Immature natural killer cell (primary cell): ENCODE data around the gene DOCK4. TPM values are rescaled to one million over a fixed set of nuclear protein-coding genes. Genes with fewer than 3 reads are reported as not detected.

Experiments used
- DNase-seq, 3 donors: peaks; one replicate each; pipeline ENCODE4 v3.0.0; 2022; ENCODE audit warnings: mixed read lengths in 1 of 3
- H3K27ac Mint-ChIP-seq, 6 donors: one replicate each; pipeline ENCODE4 v1.8.0; 2020; ENCODE audit warnings: mixed read lengths in 6 of 6, mild to moderate bottlenecking in 5 of 6, inconsistent platforms in 4 of 6, moderate library complexity in 3 of 6
- H3K27me3 Mint-ChIP-seq, 3 donors: one replicate each; pipeline ENCODE4 v1.8.0; 2020 to 2021; ENCODE audit warnings: low read depth in 3 of 3, mild to moderate bottlenecking in 3 of 3, mixed read lengths in 3 of 3, moderate library complexity in 3 of 3, inconsistent platforms in 1 of 3
- H3K36me3 Mint-ChIP-seq, 3 donors: one replicate each; pipeline ENCODE4 v1.8.0; 2020; ENCODE audit warnings: mixed read lengths in 3 of 3, inconsistent platforms in 2 of 3, mild to moderate bottlenecking in 2 of 3
- H3K4me1 Mint-ChIP-seq, 2 donors: one replicate each; pipeline ENCODE4 v1.8.0; 2020; ENCODE audit warnings: inconsistent platforms in 2 of 2, mild to moderate bottlenecking in 2 of 2, mixed read lengths in 2 of 2, moderate library complexity in 1 of 2
- H3K4me3 Mint-ChIP-seq, 5 donors: one replicate each; pipeline ENCODE4 v1.8.0; 2020; ENCODE audit warnings: mild to moderate bottlenecking in 5 of 5, mixed read lengths in 5 of 5, inconsistent platforms in 3 of 5, moderate library complexity in 3 of 5
- H3K9me3 Mint-ChIP-seq, 6 donors: one replicate each; pipeline ENCODE4 v1.8.0; 2020; ENCODE audit warnings: mild to moderate bottlenecking in 6 of 6, mixed read lengths in 6 of 6, inconsistent platforms in 4 of 6, moderate library complexity in 3 of 6
- polyA plus RNA-seq, 3 donors: library from polyadenylated mRNA; unstranded; fragments of 300-500 nt; fragmentation: Illumina TruSeq; gene quantifications; one replicate each; pipeline ENCODE4 v1.2.3, GENCODE V29; 2021

The DOCK4 gene
- polyA plus RNA-seq, 3 donors from 2014 or later, result 0.18 TPM; not detected in 2

DNA sequence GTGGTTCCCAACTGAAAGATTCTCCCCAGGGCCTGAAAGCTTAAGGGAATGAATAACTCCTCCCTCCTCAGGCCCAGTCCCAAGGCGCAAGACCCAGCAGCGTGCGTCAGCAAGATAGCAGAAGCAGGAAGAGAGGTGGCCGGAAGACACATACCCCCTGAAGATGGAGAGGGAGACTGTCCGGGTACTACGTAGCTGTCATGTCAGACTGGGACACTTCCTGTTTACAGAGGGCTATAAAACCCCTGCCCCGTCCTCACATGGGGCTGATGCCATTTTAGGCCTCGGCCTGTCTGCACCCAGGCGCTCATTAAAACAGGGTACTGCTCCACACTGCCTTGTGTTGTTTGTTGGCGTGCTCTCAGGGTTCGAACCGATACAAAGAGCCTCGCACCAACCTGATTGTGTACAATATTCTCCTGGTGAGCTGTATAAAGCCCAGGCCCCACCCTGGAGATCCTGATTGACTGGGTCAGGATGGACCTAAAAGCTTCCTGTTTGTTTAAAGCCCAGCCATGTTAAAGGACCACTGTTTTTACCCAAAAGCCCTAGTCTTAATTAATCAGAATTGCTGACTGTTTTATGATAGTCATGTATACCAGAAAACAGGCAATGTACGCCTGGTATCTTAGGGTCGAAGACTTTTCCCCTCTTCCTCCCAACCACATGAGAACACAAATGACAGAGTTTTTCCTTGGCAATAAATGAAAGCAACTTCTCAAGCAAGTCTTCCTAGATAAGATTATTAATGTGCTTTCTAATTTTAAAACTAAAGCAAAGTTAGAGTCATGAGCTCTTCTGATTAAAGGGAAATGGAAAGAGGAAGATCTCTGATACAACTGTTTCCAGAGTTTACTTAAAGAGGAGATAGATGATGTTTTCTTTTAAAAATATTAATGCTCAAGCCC is 251.5 kb downstream of the DOCK4 start:
- no peaks in the 10 kb centered on the region for H3K27me3 Mint-ChIP-seq
- no peaks in the 10 kb centered on the region for H3K4me1 Mint-ChIP-seq
- no peaks in the 10 kb centered on the region for H3K36me3 Mint-ChIP-seq
- H3K4me3 Mint-ChIP-seq, result no peak overlapping the region
- no peak for DNase-seq
- H3K9me3 Mint-ChIP-seq, result peaks cover 0 to 4% (median 0%) of the 10 kb centered on the region in 6 donors
- H3K27ac Mint-ChIP-seq, result no peak overlapping the region

DNA sequence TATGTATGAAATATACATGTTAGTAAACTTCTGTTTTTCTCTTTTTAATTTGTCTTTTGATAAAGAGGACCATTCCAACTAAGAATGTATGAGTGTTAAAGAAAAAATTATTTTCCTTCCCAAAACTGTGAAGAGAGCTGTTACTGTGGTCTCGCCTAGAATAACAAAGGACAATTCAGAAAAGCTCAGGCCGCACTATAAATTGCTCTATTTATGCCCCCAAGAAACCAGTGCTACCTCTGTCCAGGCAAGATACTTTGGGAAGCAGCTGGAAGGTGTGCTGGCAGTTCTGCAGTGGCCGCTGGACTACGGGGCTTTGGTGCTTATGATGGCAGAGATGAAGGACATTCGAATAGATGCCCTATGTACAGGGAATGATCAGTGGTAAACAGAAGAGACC is 252.1 kb downstream of the DOCK4 start:
- Mint-ChIP-seq H3K9me3 (peaks cover 0 to 4% (median 0%) of the 10 kb centered on the region in 6 donors), H3K4me3 (no peak overlapping the region), H3K27me3 (no peaks in the 10 kb centered on the region), H3K36me3 (no peaks in the 10 kb centered on the region), H3K27ac (no peak overlapping the region), H3K4me1 (no peaks in the 10 kb centered on the region)
- no peak for DNase-seq

DNA sequence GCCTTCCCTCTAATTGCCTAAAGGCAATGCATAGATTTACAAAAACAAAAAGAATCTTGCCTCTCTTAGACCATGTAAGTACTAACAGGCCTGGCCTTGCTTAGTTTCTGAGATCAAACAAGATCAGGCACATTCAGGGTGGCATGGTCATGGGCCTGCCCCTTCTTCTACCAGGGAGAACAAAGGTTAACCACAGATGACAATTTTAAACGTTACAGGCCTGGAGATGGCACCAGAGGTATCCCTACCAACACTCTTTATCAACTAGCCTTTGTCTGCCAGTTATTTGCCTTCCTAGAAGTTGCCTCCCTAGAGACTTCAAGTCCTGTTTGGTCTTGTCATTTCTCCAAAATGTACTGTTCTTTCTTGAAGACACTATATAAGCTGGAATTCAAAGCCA is 252.6 kb downstream of the DOCK4 start:
- H3K27me3 Mint-ChIP-seq, result no peaks in the 10 kb centered on the region
- no peak overlapping the region for H3K4me3 Mint-ChIP-seq
- no peak overlapping the region for H3K27ac Mint-ChIP-seq
- H3K9me3 Mint-ChIP-seq, result peaks cover 0 to 4% (median 0%) of the 10 kb centered on the region in 6 donors
- no peaks in the 10 kb centered on the region for H3K4me1 Mint-ChIP-seq
- H3K36me3 Mint-ChIP-seq, result no peaks in the 10 kb centered on the region
- no peak for DNase-seq

DNA sequence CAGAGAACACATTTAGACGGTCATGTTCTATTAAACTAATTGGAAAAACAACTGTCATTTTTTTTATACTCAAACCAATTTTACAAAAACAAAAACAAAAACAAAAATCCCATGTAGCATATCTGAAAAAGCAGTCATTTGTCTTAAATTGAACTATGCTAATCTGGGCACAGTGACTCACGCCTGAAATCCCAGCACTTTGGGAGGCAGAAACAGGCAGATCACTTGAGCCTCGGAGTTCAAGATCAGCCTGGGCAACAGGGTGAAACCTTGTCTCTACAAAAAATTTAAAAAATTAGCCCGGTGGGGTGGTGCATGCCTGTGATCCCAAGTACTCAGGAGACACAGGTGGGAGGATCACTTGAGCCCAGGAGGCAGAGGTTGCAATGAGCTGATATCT is 253.4 kb downstream of the DOCK4 start:
- H3K4me3 Mint-ChIP-seq, result no peak overlapping the region
- H3K27me3 Mint-ChIP-seq, result no peaks in the 10 kb centered on the region
- H3K36me3 Mint-ChIP-seq, result no peaks in the 10 kb centered on the region
- no peaks in the 10 kb centered on the region for H3K4me1 Mint-ChIP-seq
- H3K27ac Mint-ChIP-seq, result no peak overlapping the region
- H3K9me3 Mint-ChIP-seq, result peaks cover 0 to 4% (median 0%) of the 10 kb centered on the region in 6 donors
- DNase-seq, result no peak

DNA sequence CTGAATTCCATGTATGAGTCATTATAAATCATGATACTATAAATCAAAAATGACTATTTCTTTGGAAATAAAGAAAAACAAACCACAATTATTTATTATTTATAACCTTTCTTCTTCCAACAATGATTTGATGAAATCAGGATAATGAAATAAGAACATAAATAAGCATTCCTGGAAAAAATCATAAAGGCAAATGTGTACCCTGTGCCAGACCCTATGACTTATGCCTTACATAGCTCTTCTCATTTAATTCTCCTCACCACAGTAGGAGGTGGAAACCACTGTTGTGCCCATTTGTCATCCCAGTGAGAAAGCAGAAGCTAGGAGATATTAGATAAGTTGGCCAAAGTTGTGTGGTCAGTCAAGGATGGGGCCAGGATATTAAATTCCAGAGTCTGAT is 255.1 kb downstream of the DOCK4 start:
- Mint-ChIP-seq H3K9me3 (peaks cover 0 to 8% (median under 1%) of the 10 kb centered on the region in 6 donors), H3K36me3 (no peaks in the 10 kb centered on the region), H3K27me3 (peaks cover 0 to 3% (median 0%) of the 10 kb centered on the region in 3 donors), H3K4me1 (no peaks in the 10 kb centered on the region), H3K27ac (no peak overlapping the region), H3K4me3 (no peak overlapping the region)
- DNase-seq, result no peak

DNA sequence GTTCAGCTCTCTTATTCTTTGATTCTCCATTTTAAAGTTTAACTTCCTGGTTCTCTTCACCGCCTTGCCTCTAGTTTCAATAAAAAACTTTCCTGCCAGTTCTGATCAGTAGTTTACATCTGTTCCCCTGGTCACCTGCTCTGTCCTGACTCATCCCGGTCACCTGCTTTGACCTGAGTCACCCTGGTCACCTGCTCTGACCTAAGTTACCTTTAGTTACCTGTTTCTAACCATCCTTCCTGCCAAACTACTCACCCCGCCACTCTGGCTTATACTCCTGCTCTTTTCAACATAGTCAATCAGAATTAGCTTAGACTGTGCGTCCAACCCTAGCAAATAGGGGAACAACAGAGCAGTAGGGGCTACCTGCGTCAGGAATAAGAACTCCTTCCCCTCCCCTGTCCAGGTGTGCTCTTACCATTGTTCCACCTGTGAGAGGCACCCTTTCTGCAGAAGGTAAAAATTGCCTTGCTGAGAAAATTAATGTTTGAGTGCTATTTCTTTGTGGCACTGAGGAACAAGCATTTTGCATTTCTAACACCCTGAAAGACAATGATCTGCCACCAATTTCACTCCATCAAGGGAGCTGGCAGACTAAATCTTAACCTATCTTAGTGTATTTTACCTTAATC is 263.6 kb downstream of the DOCK4 start:
- peaks cover 4 to 45% (median 22%) of the 10 kb centered on the region in 6 donors for H3K9me3 Mint-ChIP-seq
- H3K4me1 Mint-ChIP-seq, result no peaks in the 10 kb centered on the region
- H3K36me3 Mint-ChIP-seq, result peaks cover 0 to 4% (median 0%) of the 10 kb centered on the region in 3 donors
- H3K27me3 Mint-ChIP-seq, result peaks cover 0 to 3% (median 0%) of the 10 kb centered on the region in 3 donors
- H3K27ac Mint-ChIP-seq, result no peak overlapping the region
- DNase-seq, result no peak
- no peak overlapping the region for H3K4me3 Mint-ChIP-seq

DNA sequence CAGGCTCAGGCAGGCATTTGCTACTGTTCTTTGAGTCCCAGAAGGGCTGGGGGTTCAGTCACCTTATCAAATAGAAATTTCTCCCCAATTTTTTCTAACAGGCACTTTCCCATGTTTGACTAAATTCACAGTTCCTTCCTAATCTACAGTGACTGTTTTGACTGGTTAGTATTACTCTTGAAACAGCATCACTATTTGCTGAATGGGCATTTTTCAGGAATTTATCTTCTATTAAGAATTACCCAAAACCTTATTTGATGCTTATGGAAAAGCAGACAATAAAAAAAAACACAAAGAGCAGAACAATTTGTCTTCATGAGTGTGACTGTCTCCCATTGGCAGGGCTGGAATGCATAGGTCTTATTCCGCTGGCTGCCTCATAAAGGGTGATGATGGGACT is 269.0 kb downstream of the DOCK4 start:
- no peak for DNase-seq
- no peak overlapping the region for H3K4me3 Mint-ChIP-seq
- no peaks in the 10 kb centered on the region for H3K27me3 Mint-ChIP-seq
- no peaks in the 10 kb centered on the region for H3K36me3 Mint-ChIP-seq
- H3K9me3 Mint-ChIP-seq, result peaks cover 1 to 18% (median 10%) of the 10 kb centered on the region in 6 donors
- no peaks in the 10 kb centered on the region for H3K4me1 Mint-ChIP-seq
- no peak overlapping the region for H3K27ac Mint-ChIP-seq

DNA sequence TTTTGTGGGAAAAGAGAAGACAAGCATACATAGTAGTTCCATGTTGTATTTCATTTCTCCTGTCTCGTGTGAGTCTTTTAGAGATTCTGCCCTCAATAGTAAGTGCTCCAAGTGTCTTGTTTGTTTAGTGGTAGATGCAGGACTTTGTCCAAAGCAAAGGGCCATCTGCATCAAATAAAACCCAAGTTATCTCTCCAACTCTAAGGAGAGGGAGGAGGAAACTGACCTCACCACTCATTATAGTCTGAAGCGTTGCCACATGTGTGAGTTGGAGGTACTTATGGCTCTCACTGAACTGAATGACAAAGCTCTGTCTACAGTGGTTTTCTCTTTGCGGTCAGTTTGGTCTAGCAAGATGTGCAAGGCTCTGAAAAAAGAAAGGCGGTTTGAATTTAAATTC is 272.6 kb downstream of the DOCK4 start:
- Mint-ChIP-seq H3K9me3 (peaks cover 0 to 8% (median 4%) of the 10 kb centered on the region in 6 donors), H3K27ac (no peak overlapping the region), H3K4me1 (no peaks in the 10 kb centered on the region), H3K4me3 (no peak overlapping the region), H3K27me3 (peaks cover 0 to 3% (median 2%) of the 10 kb centered on the region in 3 donors), H3K36me3 (no peaks in the 10 kb centered on the region)
- no peak for DNase-seq

DNA sequence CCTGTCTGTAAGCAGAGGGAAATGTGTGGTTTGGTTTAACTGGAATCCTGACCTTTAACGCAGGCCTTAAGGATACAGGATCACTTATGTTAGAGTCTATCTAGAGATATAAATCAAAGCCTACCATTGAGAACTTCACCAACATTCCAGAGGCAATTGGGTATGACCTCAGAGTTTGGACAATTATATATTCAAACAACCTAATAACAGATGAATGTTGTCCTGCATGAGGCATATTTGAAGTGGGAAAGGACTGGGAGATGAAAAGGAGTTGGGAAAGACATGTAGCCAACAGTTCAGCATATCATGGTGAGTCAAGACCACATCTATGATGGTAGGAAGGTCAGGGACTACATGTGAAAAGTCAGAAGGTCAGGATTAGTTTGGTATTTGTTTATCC is 274.2 kb downstream of the DOCK4 start:
- DNase-seq, result no peak
- no peaks in the 10 kb centered on the region for H3K36me3 Mint-ChIP-seq
- peaks cover 0 to 2% (median 0%) of the 10 kb centered on the region in 6 donors for H3K9me3 Mint-ChIP-seq
- no peaks in the 10 kb centered on the region for H3K4me1 Mint-ChIP-seq
- H3K27ac Mint-ChIP-seq, result no peak overlapping the region
- no peak overlapping the region for H3K4me3 Mint-ChIP-seq
- peaks cover 0 to 3% (median 2%) of the 10 kb centered on the region in 3 donors for H3K27me3 Mint-ChIP-seq

DNA sequence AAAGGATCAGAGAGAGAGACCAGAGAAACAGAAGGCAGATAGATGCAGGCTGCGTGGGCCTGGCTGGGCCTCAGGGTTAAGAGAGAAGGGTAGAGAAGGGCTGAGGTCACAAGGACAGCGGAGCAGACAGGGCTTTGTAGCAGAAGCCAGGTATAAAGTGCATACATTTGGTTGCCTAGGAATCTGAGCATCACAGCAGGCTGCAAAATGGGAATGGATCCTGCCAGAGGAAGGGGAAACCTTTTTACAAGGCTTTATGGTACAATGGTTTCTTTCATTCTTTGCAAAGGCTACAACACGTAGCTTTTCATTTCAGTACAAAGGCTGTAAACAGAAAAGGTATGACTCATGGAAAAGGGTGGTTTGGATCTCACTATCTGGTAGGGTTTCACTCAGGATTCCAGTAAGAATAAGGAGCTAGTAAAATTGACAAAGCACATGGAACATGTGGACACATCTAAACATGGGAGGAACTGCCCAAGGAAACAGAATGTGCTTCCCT is 275.1 kb downstream of the DOCK4 start:
- peaks cover 0 to 2% (median 0%) of the 10 kb centered on the region in 6 donors for H3K9me3 Mint-ChIP-seq
- peaks cover 2 to 3% (median 2%) of the 10 kb centered on the region in 3 donors for H3K27me3 Mint-ChIP-seq
- no peak for DNase-seq
- H3K27ac Mint-ChIP-seq, result no peak overlapping the region
- H3K36me3 Mint-ChIP-seq, result no peaks in the 10 kb centered on the region
- no peak overlapping the region for H3K4me3 Mint-ChIP-seq
- no peaks in the 10 kb centered on the region for H3K4me1 Mint-ChIP-seq

DNA sequence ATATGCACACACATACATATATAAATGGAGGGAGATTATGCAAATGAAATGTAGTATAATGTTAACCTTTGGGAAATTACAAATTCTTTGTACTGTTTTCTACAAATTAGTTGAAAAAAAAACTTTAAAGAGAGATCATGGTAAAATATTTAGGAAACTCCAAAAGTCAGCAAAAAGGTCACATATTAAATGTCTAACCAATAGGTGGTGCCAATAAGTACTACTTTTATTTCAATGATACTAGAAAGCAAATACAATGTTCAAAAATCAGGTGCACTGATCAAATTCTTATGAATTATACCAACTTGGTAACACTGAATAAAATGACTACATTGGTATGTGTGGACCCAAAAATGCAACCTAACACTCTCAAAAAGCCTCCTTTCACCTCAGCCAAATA is 276.9 kb downstream of the DOCK4 start:
- Mint-ChIP-seq H3K9me3 (peaks cover 0 to 2% (median 0%) of the 10 kb centered on the region in 6 donors), H3K4me1 (no peaks in the 10 kb centered on the region), H3K27ac (no peak overlapping the region), H3K36me3 (no peaks in the 10 kb centered on the region), H3K4me3 (no peak overlapping the region), H3K27me3 (peaks cover 2 to 3% (median 2%) of the 10 kb centered on the region in 3 donors)
- DNase-seq, result no peak

DNA sequence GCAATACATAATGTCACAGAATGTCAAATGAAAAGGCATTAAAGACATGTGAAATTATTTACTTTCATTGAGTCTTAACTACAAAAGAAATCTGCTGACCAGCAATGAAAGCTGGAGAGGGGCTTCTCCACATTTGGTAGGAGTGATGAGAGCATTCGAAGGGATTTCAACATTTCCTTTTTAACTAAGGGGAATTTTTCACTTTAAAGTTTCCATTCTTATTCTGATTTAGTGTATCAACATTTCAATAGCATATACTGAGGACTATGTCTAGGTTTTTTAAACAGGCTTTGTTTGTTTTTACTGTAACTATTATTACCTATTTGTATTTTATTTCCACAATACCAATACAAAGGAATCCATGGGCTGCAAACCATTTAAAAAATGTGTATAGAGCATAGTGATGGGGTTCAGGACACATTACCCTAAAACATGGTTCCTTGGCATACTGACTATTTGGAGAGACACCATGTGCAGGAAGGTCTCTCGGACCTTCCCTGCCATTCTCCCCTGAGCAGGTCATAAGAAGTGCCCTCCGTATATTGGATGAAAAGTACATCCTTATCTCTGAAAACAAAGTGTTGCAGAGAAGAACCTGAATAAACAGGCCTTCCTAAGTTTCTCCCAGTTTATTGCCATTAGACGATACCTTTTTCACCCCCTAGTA is 278.7 kb downstream of the DOCK4 start:
- no peak for DNase-seq
- Mint-ChIP-seq H3K4me3 (no peak overlapping the region), H3K36me3 (no peaks in the 10 kb centered on the region), H3K4me1 (no peaks in the 10 kb centered on the region), H3K27me3 (peaks cover 2 to 4% (median 2%) of the 10 kb centered on the region in 3 donors), H3K9me3 (peaks cover 0 to 1% (median 0%) of the 10 kb centered on the region in 6 donors), H3K27ac (no peak overlapping the region)

DNA sequence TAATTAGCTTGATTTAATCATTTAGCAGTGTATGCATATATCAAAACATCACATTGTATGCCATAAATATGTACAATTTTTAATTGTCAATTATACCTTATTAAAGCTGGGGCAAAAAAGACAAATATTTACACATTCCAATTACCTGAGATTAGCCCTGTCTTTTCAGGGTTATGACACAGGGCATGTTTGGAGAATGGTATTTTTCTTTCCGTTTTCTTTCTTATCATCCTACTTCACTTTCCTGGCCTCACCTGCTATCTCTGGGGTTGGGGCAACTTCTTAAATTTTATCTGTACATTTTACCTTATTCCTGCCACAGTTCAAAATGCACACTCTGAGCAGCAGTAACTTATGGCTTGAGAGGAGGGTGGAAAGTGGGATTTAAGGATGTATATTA is 285.9 kb downstream of the DOCK4 start:
- no peaks in the 10 kb centered on the region for H3K36me3 Mint-ChIP-seq
- H3K4me1 Mint-ChIP-seq, result no peaks in the 10 kb centered on the region
- peaks cover 1 to 2% (median 2%) of the 10 kb centered on the region in 3 donors for H3K27me3 Mint-ChIP-seq
- H3K4me3 Mint-ChIP-seq, result no peak overlapping the region
- DNase-seq, result no peak
- peaks cover 0 to 6% (median 0%) of the 10 kb centered on the region in 6 donors for H3K9me3 Mint-ChIP-seq
- H3K27ac Mint-ChIP-seq, result no peak overlapping the region
